ENCODE results near the gene HOXB5.
A peak's percentile ranks its signal among the peaks of the same experiment; 100 is the strongest.

HOXB5 gene

GRCh38 chr17:48637323-48638260 is 44.0 kb upstream of the HOXB5 start:
- Histone ChIP-seq H3K4me3 (ENCODE audit: low read length in 2 of 2) (no peak overlapping the region), H3K9ac (ENCODE audit: low read depth, low read length, poor library complexity) (no peak overlapping the region), H3K4me2 (ENCODE audit: insufficient read depth, low read length, poor library complexity, severe bottlenecking) (no peak overlapping the region), H3K4ac (ENCODE audit: low read length) (no peak overlapping the region), H3K14ac (ENCODE audit: low read length) (no peak overlapping the region), H3K27me3 (ENCODE audit: control insufficient read depth in 3 of 3, insufficient read depth in 3 of 3, low read depth in 1 of 3, low read length in 3 of 3) (peaks cover 60 to 100% (median 98%) of the 10 kb centered on the region in 3 experiments), H2BK120ac (ENCODE audit: low read depth, low read length) (no peak overlapping the region), H3K27ac (replicated peaks; ENCODE audit: low read length) (no peak overlapping the region), H2BK5ac (ENCODE audit: low read length) (no peak overlapping the region), H3K79me1 (ENCODE audit: low read depth, low read length) (no peaks in the 10 kb centered on the region), H3K4me1 (ENCODE audit: control insufficient read depth in 2 of 2, insufficient read depth in 1 of 2, low read depth in 1 of 2, low read length in 2 of 2) (no peaks in the 10 kb centered on the region), H3K36me3 (replicated peaks in 1 of 2; ENCODE audit: control insufficient read depth in 2 of 2, insufficient read depth in 2 of 2, low read length in 2 of 2) (no peaks in the 10 kb centered on the region), H4K91ac (ENCODE audit: low read depth, low read length, poor library complexity) (no peak overlapping the region), H2AK5ac (ENCODE audit: low read depth, low read length) (no peak overlapping the region), H4K8ac (ENCODE audit: low read depth, low read length) (no peak overlapping the region), H3K9me3 (replicated peaks in 1 of 2; ENCODE audit: control insufficient read depth in 2 of 2, insufficient read depth in 1 of 2, low read depth in 1 of 2, low read length in 2 of 2) (peaks cover 2 to 3% of the 10 kb centered on the region in 2 donors), H2AFZ (ENCODE audit: low read length) (no peak overlapping the region), H3K18ac (ENCODE audit: low read length) (no peak overlapping the region), H2BK12ac (ENCODE audit: low read length) (no peak overlapping the region), H3K23ac (ENCODE audit: low read depth, low read length, poor library complexity) (no peak overlapping the region), H2BK15ac (ENCODE audit: low read length) (no peak overlapping the region)
- no peak for DNase-seq (ENCODE audit: low spot score)
- WGBS, 2 donors (ENCODE audit: extremely low coverage in 2 of 2, insufficient read length in 2 of 2, insufficient replicate concordance in 1 of 2) = no CpG with 5 or more reads among the region's 18 CpGs

DNA sequence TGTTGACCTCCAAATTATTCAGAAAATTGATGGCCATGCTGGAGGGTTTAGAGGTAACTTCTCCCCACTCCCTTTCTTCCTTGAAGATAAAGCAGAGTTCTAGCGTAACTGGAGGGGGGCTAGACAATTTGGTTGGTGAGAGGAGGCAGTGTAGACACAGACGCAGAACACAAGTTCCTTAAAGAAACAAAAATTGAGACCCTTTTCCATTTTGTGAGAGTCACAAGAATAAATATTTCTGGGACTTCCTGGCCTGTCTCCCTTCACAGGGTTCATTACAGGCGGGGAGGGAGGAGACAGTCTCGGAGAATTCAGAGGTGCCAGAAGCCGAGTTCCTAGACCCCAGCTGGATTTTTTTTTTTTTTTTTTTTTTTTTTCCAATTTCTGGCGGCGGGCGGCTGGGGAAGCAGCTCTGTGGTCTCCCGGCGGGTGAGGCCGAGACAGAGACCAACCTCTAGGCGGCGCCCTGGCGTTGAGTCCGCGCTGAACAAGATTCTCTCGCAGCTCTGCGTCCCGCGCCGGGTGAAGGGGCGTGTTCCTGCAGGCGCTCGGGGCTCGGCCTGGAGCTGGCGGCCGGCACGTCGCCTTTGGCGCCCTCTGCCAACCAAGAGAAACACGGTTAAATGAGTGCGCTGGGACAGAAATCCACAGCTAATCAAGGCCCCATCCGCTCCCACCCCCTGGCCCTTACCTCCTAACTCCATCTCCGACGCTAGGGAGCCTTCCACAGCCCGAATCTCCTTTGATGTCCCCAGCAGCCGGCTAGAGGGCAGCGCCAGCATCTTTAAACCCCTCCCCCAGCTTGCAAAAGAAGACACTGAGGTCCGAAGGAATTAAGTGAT is 42.8 kb upstream of the HOXB5 start:
- H3K23ac ChIP-seq (ENCODE audit: low read depth, low read length, poor library complexity) = peak overlapping the region; percentile 33
- H2BK5ac ChIP-seq (ENCODE audit: low read length) = no peak overlapping the region
- H3K4me3 ChIP-seq (ENCODE audit: low read length in 2 of 2) = no peak overlapping the region
- H3K4me2 ChIP-seq (ENCODE audit: insufficient read depth, low read length, poor library complexity, severe bottlenecking) = no peak overlapping the region
- H3K27ac ChIP-seq (replicated peaks; ENCODE audit: low read length) = no peak overlapping the region
- no peak overlapping the region for H2AK5ac ChIP-seq (ENCODE audit: low read depth, low read length)
- H3K9ac ChIP-seq (ENCODE audit: low read depth, low read length, poor library complexity) = no peak overlapping the region
- WGBS, 2 donors (ENCODE audit: extremely low coverage in 2 of 2, insufficient read length in 2 of 2, insufficient replicate concordance in 1 of 2) = no CpG with 5 or more reads among the region's 39 CpGs
- H3K9me3 ChIP-seq (replicated peaks in 1 of 2; ENCODE audit: control insufficient read depth in 2 of 2, insufficient read depth in 1 of 2, low read depth in 1 of 2, low read length in 2 of 2) = no peaks in the 10 kb centered on the region
- no peak overlapping the region for H2BK15ac ChIP-seq (ENCODE audit: low read length)
- H3K14ac ChIP-seq (ENCODE audit: low read length) = no peak overlapping the region
- H2BK12ac ChIP-seq (ENCODE audit: low read length) = no peak overlapping the region
- peak; percentile 90 for DNase-seq (ENCODE audit: low spot score)
- peaks cover 54 to 100% (median 98%) of the 10 kb centered on the region in 3 experiments for H3K27me3 ChIP-seq (ENCODE audit: control insufficient read depth in 3 of 3, insufficient read depth in 3 of 3, low read depth in 1 of 3, low read length in 3 of 3)
- peak overlapping the region; percentile 69 for H2AFZ ChIP-seq (ENCODE audit: low read length)
- no peaks in the 10 kb centered on the region for H3K4me1 ChIP-seq (ENCODE audit: control insufficient read depth in 2 of 2, insufficient read depth in 1 of 2, low read depth in 1 of 2, low read length in 2 of 2)
- H3K36me3 ChIP-seq (replicated peaks in 1 of 2; ENCODE audit: control insufficient read depth in 2 of 2, insufficient read depth in 2 of 2, low read length in 2 of 2) = no peaks in the 10 kb centered on the region
- no peaks in the 10 kb centered on the region for H3K79me1 ChIP-seq (ENCODE audit: low read depth, low read length)
- no peak overlapping the region for H4K8ac ChIP-seq (ENCODE audit: low read depth, low read length)
- H3K4ac ChIP-seq (ENCODE audit: low read length) = no peak overlapping the region
- no peak overlapping the region for H2BK120ac ChIP-seq (ENCODE audit: low read depth, low read length)
- H3K18ac ChIP-seq (ENCODE audit: low read length) = peak overlapping the region; percentile 33
- H4K91ac ChIP-seq (ENCODE audit: low read depth, low read length, poor library complexity) = no peak overlapping the region

GRCh38 chr17:48634493-48635208 is 41.1 kb upstream of the HOXB5 start:
- Histone ChIP-seq H3K4ac (ENCODE audit: low read length) (no peak overlapping the region), H2AFZ (ENCODE audit: low read length) (no peak overlapping the region), H2BK15ac (ENCODE audit: low read length) (no peak overlapping the region), H3K9me3 (replicated peaks in 1 of 2; ENCODE audit: control insufficient read depth in 2 of 2, insufficient read depth in 1 of 2, low read depth in 1 of 2, low read length in 2 of 2) (no peaks in the 10 kb centered on the region), H3K4me2 (ENCODE audit: insufficient read depth, low read length, poor library complexity, severe bottlenecking) (no peak overlapping the region), H3K18ac (ENCODE audit: low read length) (no peak overlapping the region), H2AK5ac (ENCODE audit: low read depth, low read length) (no peak overlapping the region), H2BK12ac (ENCODE audit: low read length) (no peak overlapping the region), H4K91ac (ENCODE audit: low read depth, low read length, poor library complexity) (no peak overlapping the region), H4K8ac (ENCODE audit: low read depth, low read length) (no peak overlapping the region), H2BK5ac (ENCODE audit: low read length) (no peak overlapping the region), H3K14ac (ENCODE audit: low read length) (no peak overlapping the region), H3K27me3 (ENCODE audit: control insufficient read depth in 3 of 3, insufficient read depth in 3 of 3, low read depth in 1 of 3, low read length in 3 of 3) (peaks cover 46 to 100% (median 98%) of the 10 kb centered on the region in 3 experiments), H3K27ac (replicated peaks; ENCODE audit: low read length) (no peak overlapping the region), H3K4me1 (ENCODE audit: control insufficient read depth in 2 of 2, insufficient read depth in 1 of 2, low read depth in 1 of 2, low read length in 2 of 2) (no peaks in the 10 kb centered on the region), H3K9ac (ENCODE audit: low read depth, low read length, poor library complexity) (no peak overlapping the region), H2BK120ac (ENCODE audit: low read depth, low read length) (no peak overlapping the region), H3K23ac (ENCODE audit: low read depth, low read length, poor library complexity) (no peak overlapping the region), H3K36me3 (replicated peaks in 1 of 2; ENCODE audit: control insufficient read depth in 2 of 2, insufficient read depth in 2 of 2, low read length in 2 of 2) (no peaks in the 10 kb centered on the region), H3K4me3 (ENCODE audit: low read length in 2 of 2) (no peak overlapping the region), H3K79me1 (ENCODE audit: low read depth, low read length) (no peaks in the 10 kb centered on the region)
- WGBS, 2 donors (ENCODE audit: extremely low coverage in 2 of 2, insufficient read length in 2 of 2, insufficient replicate concordance in 1 of 2) = no CpG with 5 or more reads among the region's 20 CpGs
- DNase-seq (ENCODE audit: low spot score) = no peak

Data from neuronal stem cell (in vitro differentiated cells).